ENCODE measurements around the gene AHSA1.

AHSA1 gene

DNA sequence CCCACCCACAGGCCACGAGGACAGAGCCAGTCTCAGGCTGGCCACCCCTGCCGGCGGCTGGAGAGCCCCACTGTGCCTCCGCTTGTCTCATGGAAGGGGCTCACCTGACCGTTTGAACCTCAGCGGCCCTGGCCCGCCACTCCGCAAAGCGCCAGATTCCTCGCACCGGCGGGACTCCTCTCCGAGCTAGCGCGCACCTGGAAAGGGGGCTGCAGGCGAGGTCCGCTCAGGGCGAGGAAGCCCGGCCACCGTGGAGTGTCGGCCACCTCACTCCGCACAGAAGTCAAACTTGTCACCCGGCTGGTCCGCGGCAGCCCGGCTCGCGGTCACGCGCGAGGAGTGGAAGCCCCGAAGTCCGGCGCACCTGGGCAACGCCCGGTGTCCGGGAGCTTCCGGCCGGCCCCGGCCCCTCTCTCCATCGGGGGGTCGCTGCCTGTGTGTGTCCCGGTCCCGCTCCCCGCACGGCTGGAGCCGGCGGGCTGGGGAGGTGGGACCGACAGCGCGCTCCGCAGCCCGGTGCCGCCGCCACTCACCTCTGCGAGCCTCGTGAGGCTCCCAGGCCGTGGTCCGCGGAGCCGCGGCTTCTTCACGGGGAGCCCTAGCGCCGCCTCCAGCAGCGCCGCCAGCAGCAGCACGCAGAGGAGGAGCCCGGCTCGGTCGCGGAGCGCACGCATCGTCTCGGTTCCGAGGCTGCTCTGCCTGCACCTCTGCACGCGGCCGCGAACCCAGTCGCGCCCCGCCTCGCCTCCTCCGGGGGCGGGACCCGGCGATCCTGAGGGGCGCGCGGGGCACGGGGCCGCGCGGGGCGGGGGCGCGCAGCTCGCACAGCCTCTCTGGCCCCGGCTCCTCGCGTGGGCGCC, 40.5 kb downstream of the AHSA1 start, which contains the start of gene ISM2:
Gene ISM2, minus strand, starts transcription at position 697 of the 860 bp plus-strand sequence. Its CDS starts 23 bp downstream, at position 674.
- Histone ChIP-seq H3K9me3 (ENCODE audit: control insufficient read depth, low read depth, low read length) (no peaks in the 10 kb centered on the region), H3K36me3 (ENCODE audit: control insufficient read depth, low read depth, low read length) (no peaks in the 10 kb centered on the region), H3K27ac (ENCODE audit: low read length) (no peak within 1 kb of the TSS), H3K4me3 (ENCODE audit: low read length) (peak within 1 kb of the TSS; percentile 56), H3K9ac (ENCODE audit: low read length) (no peak within 1 kb of the TSS), H3K27me3 (ENCODE audit: control insufficient read depth, insufficient read depth, low read length) (peaks cover 43% of the 10 kb centered on the region), H3K4me1 (ENCODE audit: control insufficient read depth, low read depth, low read length) (no peaks in the 10 kb centered on the region)

DNA sequence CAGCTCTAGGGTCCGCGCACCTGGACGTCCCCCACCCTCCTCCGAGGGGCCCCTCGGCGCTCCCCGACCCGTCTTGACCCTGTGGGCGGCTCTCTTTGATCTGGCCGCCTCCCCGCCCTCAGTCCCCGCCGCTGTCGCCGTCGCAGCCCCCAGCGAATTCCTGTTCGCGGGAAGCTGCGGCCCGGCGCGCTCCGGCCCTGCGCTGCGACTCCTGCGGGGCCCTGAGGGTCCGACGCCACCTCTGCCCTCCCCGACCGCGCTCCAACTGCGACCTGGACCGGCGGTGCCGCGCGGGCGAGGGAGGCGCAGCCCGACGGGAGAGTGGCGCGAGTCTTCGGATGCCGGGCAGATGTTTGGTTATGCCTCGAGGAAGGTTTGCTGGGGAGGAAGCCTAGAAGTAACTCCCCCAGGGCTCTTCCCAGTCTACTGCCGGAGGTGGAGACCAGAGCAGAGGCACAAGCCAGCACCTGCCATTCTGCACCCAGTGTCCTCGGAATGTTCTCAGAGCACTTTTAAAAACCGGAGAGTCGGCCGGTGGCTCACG, 41.2 kb downstream of the AHSA1 start:
- H3K9ac ChIP-seq (ENCODE audit: low read length): no peak overlapping the region
- no peaks in the 10 kb centered on the region for H3K36me3 ChIP-seq (ENCODE audit: control insufficient read depth, low read depth, low read length)
- no peaks in the 10 kb centered on the region for H3K4me1 ChIP-seq (ENCODE audit: control insufficient read depth, low read depth, low read length)
- no peak overlapping the region for H3K27ac ChIP-seq (ENCODE audit: low read length)
- peak overlapping the region; percentile 56 for H3K4me3 ChIP-seq (ENCODE audit: low read length)
- H3K9me3 ChIP-seq (ENCODE audit: control insufficient read depth, low read depth, low read length): no peaks in the 10 kb centered on the region
- H3K27me3 ChIP-seq (ENCODE audit: control insufficient read depth, insufficient read depth, low read length): peaks cover 43% of the 10 kb centered on the region

DNA sequence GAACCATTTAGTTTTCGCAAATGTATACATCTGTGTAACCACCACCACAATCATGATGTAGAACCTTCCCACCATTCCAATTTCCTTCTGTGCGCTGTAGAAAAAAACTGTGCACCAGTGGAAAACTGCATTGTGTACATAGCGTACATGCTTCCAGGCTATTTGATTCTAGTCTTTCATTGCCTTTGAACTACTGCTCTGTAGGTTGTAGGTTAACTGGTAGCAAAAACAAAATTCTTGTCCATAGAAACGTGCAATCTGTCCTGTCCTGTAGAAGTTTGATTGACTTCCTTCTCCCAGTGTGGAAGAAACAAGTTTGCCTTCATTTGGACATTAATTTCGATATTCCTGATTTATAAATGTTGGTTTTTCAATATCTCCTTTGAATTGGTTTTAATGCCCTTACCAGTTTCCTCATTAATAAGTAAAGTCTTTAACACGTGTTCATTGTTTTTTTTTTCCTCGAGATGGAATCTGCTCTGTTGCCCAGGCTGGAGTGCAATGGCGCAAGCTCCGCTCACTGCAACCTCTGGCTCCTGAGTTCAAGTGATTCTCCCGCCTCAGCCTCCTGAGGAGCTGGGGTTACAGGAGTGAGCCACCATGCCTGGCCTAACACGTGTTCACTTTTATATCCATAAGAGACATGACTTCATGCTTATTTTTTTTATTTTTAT, 44.4 kb downstream of the AHSA1 start:
- Histone ChIP-seq H3K9me3 (ENCODE audit: control insufficient read depth, low read depth, low read length) (no peaks in the 10 kb centered on the region), H3K27me3 (ENCODE audit: control insufficient read depth, insufficient read depth, low read length) (peaks cover 37% of the 10 kb centered on the region), H3K4me3 (ENCODE audit: low read length) (no peak overlapping the region), H3K4me1 (ENCODE audit: control insufficient read depth, low read depth, low read length) (no peaks in the 10 kb centered on the region), H3K36me3 (ENCODE audit: control insufficient read depth, low read depth, low read length) (no peaks in the 10 kb centered on the region), H3K9ac (ENCODE audit: low read length) (no peak overlapping the region), H3K27ac (ENCODE audit: low read length) (no peak overlapping the region)

GRCh38 chr14:77503138-77503537, 45.2 kb downstream of the AHSA1 start:
- no peaks in the 10 kb centered on the region for H3K4me1 ChIP-seq (ENCODE audit: control insufficient read depth, low read depth, low read length)
- no peak overlapping the region for H3K9ac ChIP-seq (ENCODE audit: low read length)
- H3K9me3 ChIP-seq (ENCODE audit: control insufficient read depth, low read depth, low read length): no peaks in the 10 kb centered on the region
- no peak overlapping the region for H3K27ac ChIP-seq (ENCODE audit: low read length)
- H3K4me3 ChIP-seq (ENCODE audit: low read length): no peak overlapping the region
- H3K27me3 ChIP-seq (ENCODE audit: control insufficient read depth, insufficient read depth, low read length): peaks cover 28% of the 10 kb centered on the region
- H3K36me3 ChIP-seq (ENCODE audit: control insufficient read depth, low read depth, low read length): no peaks in the 10 kb centered on the region

- no peak overlapping the region for H3K27ac ChIP-seq (ENCODE audit: low read length)
- no peaks in the 10 kb centered on the region for H3K36me3 ChIP-seq (ENCODE audit: control insufficient read depth, low read depth, low read length)
- H3K9ac ChIP-seq (ENCODE audit: low read length): no peak overlapping the region
- no peaks in the 10 kb centered on the region for H3K9me3 ChIP-seq (ENCODE audit: control insufficient read depth, low read depth, low read length)
- no peak overlapping the region for H3K4me3 ChIP-seq (ENCODE audit: low read length)
- H3K27me3 ChIP-seq (ENCODE audit: control insufficient read depth, insufficient read depth, low read length): peaks cover 9% of the 10 kb centered on the region
- H3K4me1 ChIP-seq (ENCODE audit: control insufficient read depth, low read depth, low read length): no peaks in the 10 kb centered on the region
Observed at GRCh38 chr14:77505031-77505430, 47.1 kb downstream of the AHSA1 start.

GRCh38 chr14:77507762-77508161, 49.9 kb downstream of the AHSA1 start:
- Histone ChIP-seq H3K4me3 (ENCODE audit: low read length) (no peak overlapping the region), H3K4me1 (ENCODE audit: control insufficient read depth, low read depth, low read length) (no peaks in the 10 kb centered on the region), H3K9me3 (ENCODE audit: control insufficient read depth, low read depth, low read length) (no peaks in the 10 kb centered on the region), H3K27ac (ENCODE audit: low read length) (no peak overlapping the region), H3K27me3 (ENCODE audit: control insufficient read depth, insufficient read depth, low read length) (no peaks in the 10 kb centered on the region), H3K36me3 (ENCODE audit: control insufficient read depth, low read depth, low read length) (peaks cover 11% of the 10 kb centered on the region), H3K9ac (ENCODE audit: low read length) (no peak overlapping the region)

DNA sequence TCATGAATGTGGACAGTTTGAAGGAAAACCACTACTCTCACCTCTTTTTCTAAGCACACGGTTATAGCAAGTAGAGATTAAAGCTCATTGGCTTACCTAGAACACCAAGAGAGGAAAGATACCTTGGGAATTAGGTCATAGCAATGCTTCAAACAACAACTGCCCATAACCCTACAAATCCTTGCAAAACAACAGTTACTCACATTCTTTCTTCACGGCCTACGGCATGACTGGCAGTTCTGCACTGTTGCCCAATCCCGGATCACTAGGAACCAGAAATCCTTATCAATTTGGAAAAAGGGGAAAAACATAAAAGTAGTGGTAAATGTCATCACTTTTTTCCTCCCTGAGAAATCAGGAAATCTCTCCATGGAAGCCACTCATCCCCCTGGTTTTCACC, 50.4 kb downstream of the AHSA1 start:
- H3K9me3 ChIP-seq (ENCODE audit: control insufficient read depth, low read depth, low read length): no peaks in the 10 kb centered on the region
- H3K27me3 ChIP-seq (ENCODE audit: control insufficient read depth, insufficient read depth, low read length): no peaks in the 10 kb centered on the region
- no peaks in the 10 kb centered on the region for H3K4me1 ChIP-seq (ENCODE audit: control insufficient read depth, low read depth, low read length)
- H3K36me3 ChIP-seq (ENCODE audit: control insufficient read depth, low read depth, low read length): peaks cover 11% of the 10 kb centered on the region
- H3K4me3 ChIP-seq (ENCODE audit: low read length): no peak overlapping the region
- H3K27ac ChIP-seq (ENCODE audit: low read length): no peak overlapping the region
- H3K9ac ChIP-seq (ENCODE audit: low read length): no peak overlapping the region

GRCh38 chr14:77508876-77509275, 51.0 kb downstream of the AHSA1 start:
- Histone ChIP-seq H3K36me3 (ENCODE audit: control insufficient read depth, low read depth, low read length) (peaks cover 11% of the 10 kb centered on the region), H3K27ac (ENCODE audit: low read length) (no peak overlapping the region)

GRCh38 chr14:77509366-77509765, 51.5 kb downstream of the AHSA1 start:
- Histone ChIP-seq H3K36me3 (ENCODE audit: control insufficient read depth, low read depth, low read length) (peaks cover 11% of the 10 kb centered on the region), H3K9ac (ENCODE audit: low read length) (no peak overlapping the region), H3K4me1 (ENCODE audit: control insufficient read depth, low read depth, low read length) (no peaks in the 10 kb centered on the region), H3K9me3 (ENCODE audit: control insufficient read depth, low read depth, low read length) (no peaks in the 10 kb centered on the region), H3K4me3 (ENCODE audit: low read length) (no peak overlapping the region), H3K27me3 (ENCODE audit: control insufficient read depth, insufficient read depth, low read length) (no peaks in the 10 kb centered on the region), H3K27ac (ENCODE audit: low read length) (no peak overlapping the region)

More at GRCh38 chr14:77508876-77509275, 51.0 kb downstream of the AHSA1 start:
- Histone ChIP-seq H3K9ac (ENCODE audit: low read length) (no peak overlapping the region), H3K9me3 (ENCODE audit: control insufficient read depth, low read depth, low read length) (no peaks in the 10 kb centered on the region), H3K27me3 (ENCODE audit: control insufficient read depth, insufficient read depth, low read length) (no peaks in the 10 kb centered on the region), H3K4me3 (ENCODE audit: low read length) (no peak overlapping the region), H3K4me1 (ENCODE audit: control insufficient read depth, low read depth, low read length) (no peaks in the 10 kb centered on the region)

DNA sequence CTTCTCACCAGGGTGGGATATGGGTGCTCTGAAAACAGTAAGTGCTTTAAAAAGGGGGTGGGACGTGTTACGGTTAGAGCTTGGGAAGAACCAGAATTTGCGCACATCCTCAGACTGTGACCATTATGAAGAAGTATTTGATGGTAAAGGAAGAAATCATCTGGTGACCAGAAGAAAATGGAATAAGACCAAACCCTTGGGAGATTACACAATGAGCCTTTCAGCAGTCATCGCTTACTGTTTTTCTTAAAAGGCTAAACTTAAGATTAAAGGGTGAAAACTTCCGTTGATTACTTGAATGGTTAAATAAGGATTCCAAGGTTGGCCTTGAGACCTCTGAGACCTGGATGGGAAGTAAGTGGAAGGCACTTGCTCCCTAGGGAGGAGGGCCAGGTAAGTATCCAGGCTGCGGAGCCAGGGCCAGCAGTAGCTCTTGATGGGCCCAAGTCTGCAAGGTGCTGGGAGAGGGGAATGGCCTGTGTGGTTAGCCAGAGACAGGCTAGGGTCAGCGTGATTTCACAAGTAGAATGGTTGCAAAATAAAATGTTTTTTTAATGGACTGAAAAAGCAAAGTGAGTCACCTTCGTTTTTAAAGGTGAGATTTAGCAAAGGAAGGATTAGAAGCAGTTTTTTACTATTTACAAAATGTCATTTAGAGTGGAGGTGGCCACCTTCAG, 53.7 kb downstream of the AHSA1 start:
- H3K9me3 ChIP-seq (ENCODE audit: control insufficient read depth, low read depth, low read length): no peaks in the 10 kb centered on the region
- no peaks in the 10 kb centered on the region for H3K4me1 ChIP-seq (ENCODE audit: control insufficient read depth, low read depth, low read length)
- no peak overlapping the region for H3K27ac ChIP-seq (ENCODE audit: low read length)
- no peak overlapping the region for H3K4me3 ChIP-seq (ENCODE audit: low read length)
- no peaks in the 10 kb centered on the region for H3K27me3 ChIP-seq (ENCODE audit: control insufficient read depth, insufficient read depth, low read length)
- peaks cover 11% of the 10 kb centered on the region for H3K36me3 ChIP-seq (ENCODE audit: control insufficient read depth, low read depth, low read length)
- H3K9ac ChIP-seq (ENCODE audit: low read length): no peak overlapping the region

DNA sequence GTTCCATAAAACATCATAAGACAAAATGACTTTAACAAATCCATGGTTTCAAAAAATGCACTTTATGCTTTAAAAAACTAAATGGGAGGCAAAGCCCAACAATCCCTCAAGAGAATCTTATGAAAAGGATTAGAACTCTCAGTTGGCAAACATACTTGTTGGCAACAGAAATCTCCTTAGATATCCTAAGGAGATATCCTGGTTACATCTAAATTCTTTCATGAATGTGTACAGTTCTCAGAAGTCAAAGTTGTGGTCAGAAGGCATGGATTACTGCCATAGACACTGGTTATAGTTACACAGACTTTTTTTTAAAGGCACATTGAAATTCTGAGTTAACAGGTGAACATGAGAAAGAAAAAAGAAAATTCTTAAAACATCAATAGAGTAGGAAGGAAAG, 58.2 kb downstream of the AHSA1 start:
- H3K4me3 ChIP-seq (ENCODE audit: low read length): no peak overlapping the region
- H3K36me3 ChIP-seq (ENCODE audit: control insufficient read depth, low read depth, low read length): peaks cover 24% of the 10 kb centered on the region

More for the DNA sequence above, 58.2 kb downstream of the AHSA1 start:
- Histone ChIP-seq H3K9ac (ENCODE audit: low read length) (no peak overlapping the region), H3K9me3 (ENCODE audit: control insufficient read depth, low read depth, low read length) (no peaks in the 10 kb centered on the region), H3K27ac (ENCODE audit: low read length) (no peak overlapping the region), H3K4me1 (ENCODE audit: control insufficient read depth, low read depth, low read length) (no peaks in the 10 kb centered on the region), H3K27me3 (ENCODE audit: control insufficient read depth, insufficient read depth, low read length) (no peaks in the 10 kb centered on the region)
